SK-N-SH (cell line): ENCODE measurements around the gene KCNG1. TPM values are rescaled to one million over a fixed set of nuclear protein-coding genes. Genes with fewer than 3 reads are reported as not detected.
A peak's percentile ranks its signal among the peaks of the same experiment; 100 is the strongest.

Experiments used
- CTCF ChIA-PET: fragments of 300-600, 350-600 bp; formaldehyde crosslinking; extraction: SDS; loops from one replicate; lab custom pipeline; 2021; lab: Yijun Ruan, JAX
- POLR2A ChIA-PET: fragments of 350-600 bp; sonication (Branson Sonifier 250); formaldehyde crosslinking; extraction: SDS; loops from one replicate; lab custom pipeline; 2020; ENCODE audit warnings: antibody characterized with exemption, inconsistent platforms; lab: Yijun Ruan, JAX
- DNase-seq: peaks from one replicate; pipeline ENCODE4 v3.0.0; 2012
- H2AFZ ChIP-seq: fragments of 200-600 bp; sonication (generic); 2 replicates; pipeline ENCODE4 v1.8.1; 2016; ENCODE audit warnings: antibody characterized with exemption, mild to moderate bottlenecking, low read depth
- H3F3A ChIP-seq: fragments of 200-600 bp; sonication (generic); replicated peaks from 2 replicates; pipeline ENCODE3; 2016; ENCODE audit warnings: antibody characterized with exemption, mild to moderate bottlenecking; ENCODE audit not compliant: insufficient read depth
- H3K27ac ChIP-seq, 2 experiments: fragments of 200-500 bp in 1 of 2; fragments of 200-600 bp in 1 of 2; sonication (Bioruptor generic) in 1 of 2; sonication (generic), shearing (Covaris generic) in 1 of 2; 2 replicates each; pipeline versions ENCODE4 v1.5.1 to v1.6.1; 2014 to 2016; ENCODE audit warnings: low read depth in 2 of 2, inconsistent platforms in 1 of 2, low read length in 1 of 2, mild to moderate bottlenecking in 1 of 2, mixed read lengths in 1 of 2
- H3K27me3 ChIP-seq: fragments of 200-600 bp; sonication (generic), shearing (Covaris generic); 2 replicates; pipeline ENCODE4 v1.6.1; 2016; ENCODE audit warnings: mixed run types; ENCODE audit not compliant: insufficient read depth
- H3K36me3 ChIP-seq, 2 experiments: fragments of 200-500 bp in 1 of 2; fragments of 200-600 bp in 1 of 2; sonication (Bioruptor generic) in 1 of 2; sonication (generic) in 1 of 2; replicated peaks in 1 of 2; 2 replicates each; pipeline versions ENCODE3 to v1.5.1; 2014 to 2016; ENCODE audit warnings: low read length in 1 of 2, mild to moderate bottlenecking in 1 of 2; ENCODE audit not compliant: insufficient read depth in 2 of 2, control insufficient read depth in 1 of 2
- H3K4me1 ChIP-seq, 2 experiments: fragments of 200-500 bp in 1 of 2; fragments of 200-600 bp in 1 of 2; sonication (Bioruptor generic) in 1 of 2; sonication (generic), shearing (Covaris generic) in 1 of 2; 2 replicates each; pipeline versions ENCODE4 v1.5.1 to v1.6.1; 2014 to 2016; ENCODE audit warnings: low read depth in 1 of 2, low read length in 1 of 2, mixed run types in 1 of 2; ENCODE audit not compliant: insufficient read depth in 2 of 2, control insufficient read depth in 1 of 2
- H3K4me2 ChIP-seq: fragments of 200-600 bp; sonication (generic), shearing (Covaris generic); 2 replicates; pipeline ENCODE4 v1.6.1; 2017; ENCODE audit warnings: mixed run types
- H3K4me3 ChIP-seq, 2 experiments: fragments of 200-500 bp in 1 of 2; fragments of 200-600 bp in 1 of 2; sonication (Bioruptor generic) in 1 of 2; sonication (generic), shearing (Covaris generic) in 1 of 2; 2 replicates each; pipeline versions ENCODE4 v1.5.1 to v1.8.1; 2014 to 2016; ENCODE audit warnings: low read depth in 2 of 2, inconsistent platforms in 1 of 2, low read length in 1 of 2, mild to moderate bottlenecking in 1 of 2, mixed read lengths in 1 of 2, moderate library complexity in 1 of 2
- H3K79me2 ChIP-seq: fragments of 200-600 bp; sonication (generic); 2 replicates; pipeline ENCODE4 v1.8.1; 2017; ENCODE audit warnings: mild to moderate bottlenecking; ENCODE audit not compliant: insufficient read depth
- H3K9ac ChIP-seq: fragments of 200-600 bp; sonication (generic); 2 replicates; pipeline ENCODE4 v1.6.1; 2017; ENCODE audit warnings: mixed run types
- H3K9me2 ChIP-seq: fragments of 200-600 bp; sonication (generic); 2 replicates; pipeline ENCODE4 v1.6.1; 2017; ENCODE audit warnings: mixed run types
- H3K9me3 ChIP-seq: fragments of 200-600 bp; sonication (generic); 2 replicates; pipeline ENCODE4 v1.6.1; 2017; ENCODE audit warnings: mixed run types, mild to moderate bottlenecking, moderate library complexity
- H4K20me1 ChIP-seq: fragments of 200-600 bp; sonication (generic); 2 replicates; pipeline ENCODE4 v1.6.1; 2017; ENCODE audit warnings: mild to moderate bottlenecking, mixed run types; ENCODE audit not compliant: insufficient read depth
- CTCF ChIP-seq: fragments of 200-600 bp; sonication (generic); IDR thresholded peaks from 2 replicates; pipeline ENCODE4 v1.6.1; 2017; ENCODE audit warnings: antibody characterized with exemption, mild to moderate bottlenecking, moderate library complexity
- ELF1 ChIP-seq: IDR thresholded peaks from 2 replicates; pipeline ENCODE4 v1.4.0; 2012
- EP300 ChIP-seq, 2 experiments: IDR thresholded peaks; 2 replicates each; pipeline versions ENCODE4 v1.4.0 to v1.6.1; 2012; ENCODE audit warnings: borderline replicate concordance in 1 of 2, low read depth in 1 of 2, low read length in 1 of 2
- FOXM1 ChIP-seq: IDR thresholded peaks from 2 replicates; pipeline ENCODE4 v1.4.0; 2012; ENCODE audit warnings: low read depth, mild to moderate bottlenecking
- GABPA ChIP-seq: IDR thresholded peaks from 2 replicates; pipeline ENCODE4 v1.4.0; 2012; ENCODE audit warnings: low read depth, mild to moderate bottlenecking
- GATA2 ChIP-seq: sonication (generic); formaldehyde crosslinking; IDR thresholded peaks from 2 replicates; pipeline ENCODE4 v1.5.0; 2020; ENCODE audit warnings: mild to moderate bottlenecking, missing genetic modification reagents
- MAX ChIP-seq: IDR thresholded peaks from 2 replicates; pipeline ENCODE4 v1.4.0; 2012; ENCODE audit warnings: low read depth
- POLR2AphosphoS5 ChIP-seq: IDR thresholded peaks from 2 replicates; pipeline ENCODE4 v1.6.1; 2012; ENCODE audit warnings: low read depth, low read length
- RAD21 ChIP-seq: IDR thresholded peaks from 2 replicates; pipeline ENCODE4 v1.6.1; 2012; ENCODE audit warnings: mild to moderate bottlenecking, low read length
- RFX5 ChIP-seq: IDR thresholded peaks from 2 replicates; pipeline ENCODE4 v1.6.1; 2012; ENCODE audit warnings: mild to moderate bottlenecking, improper control_type of control experiment, low read length
- RXRA ChIP-seq: IDR thresholded peaks from 2 replicates; pipeline ENCODE4 v1.4.0; 2012; ENCODE audit warnings: low read depth, mild to moderate bottlenecking, borderline replicate concordance
- SMC3 ChIP-seq: IDR thresholded peaks from 2 replicates; pipeline ENCODE4 v1.6.1; 2012; ENCODE audit warnings: low read depth, low read length, improper control_type of control experiment
- TAF1 ChIP-seq: IDR thresholded peaks from 2 replicates; pipeline ENCODE4 v1.6.1; 2012; ENCODE audit warnings: low read depth, mild to moderate bottlenecking, low read length, moderate library complexity, borderline replicate concordance
- YY1 ChIP-seq: IDR thresholded peaks from 2 replicates; pipeline ENCODE4 v1.4.0; 2012; ENCODE audit warnings: low read depth, mild to moderate bottlenecking
- ZBTB33 ChIP-seq: IDR thresholded peaks from 2 replicates; pipeline ENCODE4 v1.4.0; 2012; ENCODE audit warnings: low read depth, borderline replicate concordance
- WGBS: methylation state at CpG from one replicate; pipeline ENCODE4 v1.1.6; 2017; ENCODE audit warnings: low lambda C conversion rate; 5-methylcytosine and 5-hydroxymethylcytosine counted together
- polyA plus RNA-seq, 3 experiments: library from polyadenylated mRNA; depleted of rRNA; stranded (reverse); fragments of >200 nt; gene quantifications; 2 replicates each; pipeline ENCODE4 v1.2.3, GENCODE V29; 2012

The KCNG1 gene
- polyA plus RNA-seq, 1 of the 3 experiments (the other 2 are of a cell fraction) = 13.8 TPM

- Histone ChIP-seq H3K4me1 (no peaks in the 10 kb centered on the region; a peak in 1 of 4 replicates), H3K4me2 (no peak overlapping the region), H3K36me3 (no peaks in the 10 kb centered on the region), H3K9me2 (no peaks in the 10 kb centered on the region), H3K9me3 (no peaks in the 10 kb centered on the region), H2AFZ (no peak overlapping the region), H3K9ac (no peak overlapping the region), H4K20me1 (no peaks in the 10 kb centered on the region), H3F3A (no peaks in the 10 kb centered on the region), H3K27ac (no peak overlapping the region), H3K27me3 (no peaks in the 10 kb centered on the region), H3K79me2 (no peaks in the 10 kb centered on the region), H3K4me3 (no peak overlapping the region)
- TF ChIP-seq YY1 (no peak), CTCF (peak; percentile 31; the same call in 1 of the 2 replicates), FOXM1 (no peak), RXRA (no peak), SMC3 (no peak), GATA2 (CRISPR knock-in tag) (no peak), GABPA (no peak), POLR2AphosphoS5 (no peak)
- DNase-seq = no peak
- ChIA-PET POLR2A (no interaction called here), CTCF (interaction anchor here (0.9 to 1.5 kb wide), 5 partner anchors 9 to 127 kb away, joined by 3 to 5 read pairs (median 4); no protein-coding TSS in a partner anchor)
- 88% methylated on average over 7 of the region's 7 CpGs for WGBS
These were observed 19.8 kb upstream of the KCNG1 start for GRCh38 chr20:51042657-51043247.

- Histone ChIP-seq H3K4me1 (no peaks in the 10 kb centered on the region; a peak in 1 of 4 replicates), H2AFZ (no peak overlapping the region), H3K9me2 (no peaks in the 10 kb centered on the region), H3K4me2 (no peak overlapping the region), H3K4me3 (no peak overlapping the region), H3K9me3 (no peaks in the 10 kb centered on the region), H4K20me1 (no peaks in the 10 kb centered on the region), H3K36me3 (no peaks in the 10 kb centered on the region), H3K27me3 (no peaks in the 10 kb centered on the region), H3K9ac (no peak overlapping the region), H3K79me2 (no peaks in the 10 kb centered on the region), H3K27ac (no peak overlapping the region), H3F3A (no peaks in the 10 kb centered on the region)
- 69% methylated on average over 6 of the region's 6 CpGs for WGBS
- CTCF ChIA-PET = interaction anchor here (0.9 to 1.3 kb wide), 3 partner anchors 9 to 28 kb away, joined by 3 to 5 read pairs (median 4); no protein-coding TSS in a partner anchor
- DNase-seq = no peak
- POLR2A ChIA-PET = no interaction called here
- TF ChIP-seq TAF1 = no peak
- no peak for TF ChIP-seq SMC3
- TF ChIP-seq RXRA = no peak
- no peak for TF ChIP-seq RFX5
- no peak for TF ChIP-seq GATA2 (CRISPR knock-in tag)
- no peak for TF ChIP-seq RAD21
- no peak for TF ChIP-seq ZBTB33
- TF ChIP-seq ELF1 = no peak
- TF ChIP-seq EP300 (IDR thresholded peaks at IDR 0.05; ENCODE audit: borderline replicate concordance in 1 of 2, low read depth in 1 of 2, low read length in 1 of 2) = no peak
- no peak for TF ChIP-seq GABPA
- TF ChIP-seq MAX = no peak
- no peak for TF ChIP-seq CTCF
These were observed 19.2 kb upstream of the KCNG1 start for GRCh38 chr20:51042064-51042463.
